Tibial artery (tissue), 4 donors: ENCODE results near the gene SLC17A6.

Experiments used
- DNase-seq, 2 donors: peaks; one replicate each; pipeline ENCODE4 v3.0.0-alpha.2; 2019
- H3K27ac ChIP-seq, 2 donors: fragments of 200-600 bp; sonication (generic) in 1 of 2; 1 replicate in 1 of 2; 2 replicates in 1 of 2; pipeline ENCODE4 v1.5.1; 2018 to 2019; ENCODE audit warnings: mild to moderate bottlenecking in 1 of 2
- H3K27me3 ChIP-seq, 2 donors: fragments of 200-600 bp; sonication (generic) in 1 of 2; one replicate each; pipeline versions ENCODE4 v1.5.1 to v1.6.0; 2016 to 2019
- H3K36me3 ChIP-seq, 3 donors: fragments of 200-600 bp; sonication (generic) in 2 of 3; one replicate each; pipeline ENCODE4 v1.5.1; 2016 to 2019; ENCODE audit warnings: mild to moderate bottlenecking in 2 of 3
- H3K4me1 ChIP-seq, 4 donors: fragments of 200-600 bp; sonication (generic) in 2 of 4; 1 replicate in 3 of 4; 2 replicates in 1 of 4; pipeline ENCODE4 v1.5.1; 2016 to 2019
- H3K4me3 ChIP-seq, 2 donors: fragments of 200-600 bp; sonication (generic) in 1 of 2; 1 replicate in 1 of 2; 2 replicates in 1 of 2; pipeline ENCODE4 v1.5.1; 2018 to 2019; ENCODE audit warnings: mild to moderate bottlenecking in 2 of 2
- H3K9me3 ChIP-seq, 3 donors: fragments of 200-600 bp; sonication (generic) in 1 of 3; one replicate each; pipeline ENCODE4 v1.5.1; 2016 to 2019
- intact Hi-C: fragments of 100-400 bp; cut with DNase I; formaldehyde crosslinking; loops from one replicate; pipeline ENCODE4 v1.15.0; 2023; ENCODE audit warnings: low total_unique reads
- TF ChIP-seq, protein P1 (sequence below), 2 experiments: fragments of 200-600 bp in 1 of 2; fragments of 450-650 bp in 1 of 2; IDR thresholded peaks; one replicate each; pipeline ENCODE4 v1.5.1; 2017 to 2019; ENCODE audit warnings: antibody characterized with exemption in 2 of 2, mild to moderate bottlenecking in 1 of 2, moderate library complexity in 1 of 2

Gene SLC17A6

DNA sequence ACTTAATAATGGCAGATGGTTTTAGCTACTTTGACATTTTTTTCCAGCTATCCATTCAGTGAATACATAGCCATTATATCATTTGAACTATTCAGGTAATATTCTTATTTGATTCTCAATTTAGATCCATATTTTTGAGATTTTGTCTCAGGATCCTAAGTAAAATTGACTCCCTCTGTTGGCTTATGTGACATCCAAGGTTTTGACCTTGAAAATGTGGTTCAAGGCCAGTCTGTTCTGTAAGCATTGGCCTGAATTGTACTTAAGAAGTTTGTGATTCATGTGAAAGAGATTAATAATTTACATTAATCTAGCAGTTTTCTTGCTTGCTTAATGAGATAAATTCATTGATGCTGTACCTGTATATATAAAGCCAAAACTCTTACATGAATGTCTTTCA lies 1.6 kb upstream of the SLC17A6 start:
- Histone ChIP-seq H3K9me3 (no peaks in the 10 kb centered on the region), H3K4me3 (no peak overlapping the region), H3K27me3 (peaks cover 0 to 39% of the 10 kb centered on the region in 2 donors), H3K36me3 (no peaks in the 10 kb centered on the region), H3K4me1 (peaks cover 0 to 3% (median 0%) of the 10 kb centered on the region in 4 donors), H3K27ac (no peak overlapping the region)
- TF ChIP-seq, protein P1, sequence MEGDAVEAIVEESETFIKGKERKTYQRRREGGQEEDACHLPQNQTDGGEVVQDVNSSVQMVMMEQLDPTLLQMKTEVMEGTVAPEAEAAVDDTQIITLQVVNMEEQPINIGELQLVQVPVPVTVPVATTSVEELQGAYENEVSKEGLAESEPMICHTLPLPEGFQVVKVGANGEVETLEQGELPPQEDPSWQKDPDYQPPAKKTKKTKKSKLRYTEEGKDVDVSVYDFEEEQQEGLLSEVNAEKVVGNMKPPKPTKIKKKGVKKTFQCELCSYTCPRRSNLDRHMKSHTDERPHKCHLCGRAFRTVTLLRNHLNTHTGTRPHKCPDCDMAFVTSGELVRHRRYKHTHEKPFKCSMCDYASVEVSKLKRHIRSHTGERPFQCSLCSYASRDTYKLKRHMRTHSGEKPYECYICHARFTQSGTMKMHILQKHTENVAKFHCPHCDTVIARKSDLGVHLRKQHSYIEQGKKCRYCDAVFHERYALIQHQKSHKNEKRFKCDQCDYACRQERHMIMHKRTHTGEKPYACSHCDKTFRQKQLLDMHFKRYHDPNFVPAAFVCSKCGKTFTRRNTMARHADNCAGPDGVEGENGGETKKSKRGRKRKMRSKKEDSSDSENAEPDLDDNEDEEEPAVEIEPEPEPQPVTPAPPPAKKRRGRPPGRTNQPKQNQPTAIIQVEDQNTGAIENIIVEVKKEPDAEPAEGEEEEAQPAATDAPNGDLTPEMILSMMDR (IDR thresholded peaks at IDR 0.05): no peak
- intact Hi-C loops: loop anchor here (5.0 kb wide), 1 partner anchor 451 kb away; no protein-coding TSS in a partner anchor
- DNase-seq: no peak

DNA sequence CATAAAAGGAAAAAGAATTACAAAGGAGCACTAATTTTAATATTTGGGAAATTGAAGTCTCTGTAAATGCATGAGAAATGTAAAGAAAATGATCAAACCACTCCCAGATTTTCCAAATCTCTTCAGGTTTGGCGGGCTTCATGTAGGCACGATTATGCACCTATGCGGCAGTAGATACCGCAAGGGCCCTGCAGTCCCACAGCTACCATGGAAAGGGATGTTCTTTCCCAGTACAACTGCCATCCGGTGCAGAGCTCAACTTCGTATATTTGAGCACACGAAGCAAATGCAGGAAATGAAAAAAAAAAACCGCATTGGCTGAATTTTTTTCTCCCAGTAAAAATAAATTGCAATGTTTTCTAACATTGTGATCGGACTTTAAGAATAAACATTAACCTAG lies 1.4 kb downstream of the SLC17A6 start:
- Histone ChIP-seq H3K27ac (no peak overlapping the region), H3K4me1 (peaks cover 0 to 14% (median 2%) of the 10 kb centered on the region in 4 donors), H3K9me3 (no peaks in the 10 kb centered on the region), H3K36me3 (no peaks in the 10 kb centered on the region), H3K27me3 (peaks cover 0 to 69% of the 10 kb centered on the region in 2 donors), H3K4me3 (no peak overlapping the region)
- DNase-seq: no peak
- TF ChIP-seq, protein P1 (IDR thresholded peaks at IDR 0.05): no peak
- intact Hi-C loops: loop anchor here (5.0 kb wide), 1 partner anchor 448 kb away; no protein-coding TSS in a partner anchor

DNA sequence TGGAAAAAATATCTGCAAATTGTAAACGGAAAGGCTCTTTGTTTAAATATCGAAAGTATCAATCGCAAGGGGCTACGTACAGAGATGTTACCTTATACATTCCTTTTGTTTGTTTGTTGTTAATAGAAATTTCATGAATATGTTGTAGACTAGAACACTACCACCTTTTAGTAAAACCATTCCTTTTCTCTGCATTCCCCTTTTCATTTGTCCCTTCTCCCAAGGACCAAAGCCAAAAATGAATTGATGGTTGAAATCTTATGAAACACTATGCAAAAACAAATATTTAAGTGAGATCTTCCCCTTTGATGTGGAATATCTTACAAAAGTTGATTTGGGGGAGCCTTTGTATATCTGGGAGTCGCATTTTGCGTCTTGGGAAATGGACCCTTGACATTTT lies 2.1 kb downstream of the SLC17A6 start:
- H3K4me1 ChIP-seq: peaks cover 0 to 14% (median 2%) of the 10 kb centered on the region in 4 donors
- H3K27ac ChIP-seq: no peak overlapping the region
- intact Hi-C loops: no loop called here

DNA sequence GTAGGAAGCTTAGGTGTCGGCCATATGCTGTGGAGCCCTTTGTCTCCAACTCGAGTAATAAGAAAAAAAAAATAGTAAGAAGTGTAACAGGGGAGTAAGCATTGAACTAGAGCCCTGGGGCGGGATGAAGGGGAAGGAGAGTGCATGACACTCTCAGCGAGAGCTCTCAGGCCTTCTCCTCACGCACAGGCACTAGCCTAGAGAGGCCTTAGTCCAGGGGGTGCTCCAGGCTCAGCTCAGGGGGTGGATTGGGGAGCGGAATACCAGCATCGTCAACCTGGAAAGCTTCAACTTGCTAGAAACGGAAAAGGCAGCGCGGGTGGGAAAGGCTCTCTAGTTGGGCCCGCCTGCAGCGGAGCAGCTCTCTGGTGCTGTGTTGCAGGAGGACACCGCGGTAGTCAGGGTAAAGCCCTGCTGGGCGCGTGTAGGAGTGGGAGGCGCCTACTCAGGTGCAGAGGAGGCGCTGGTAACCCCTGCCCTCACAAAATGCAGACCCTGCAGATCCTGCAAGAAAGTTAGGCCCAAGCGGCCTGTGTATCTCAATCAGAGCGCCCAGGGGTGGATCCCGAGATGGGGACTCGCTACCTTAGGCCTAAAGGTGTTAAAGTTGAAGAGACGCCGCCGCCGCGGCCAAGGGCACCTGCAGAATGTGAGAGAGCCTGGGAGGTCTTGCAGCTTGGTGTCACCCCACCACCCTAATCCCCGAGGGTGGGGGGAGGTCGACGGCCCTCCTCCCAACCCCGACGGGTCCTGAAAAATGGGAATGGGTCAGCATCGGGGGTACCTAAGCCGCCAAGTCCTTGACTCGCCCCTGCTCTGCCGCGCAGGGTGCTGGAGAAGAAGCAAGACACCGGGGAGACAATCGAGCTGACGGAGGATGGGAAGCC lies 2.8 kb downstream of the SLC17A6 start:
- TF ChIP-seq, protein P1 (IDR thresholded peaks at IDR 0.05): no peak

More for the DNA sequence above, 2.1 kb downstream of the SLC17A6 start:
- peaks cover 0 to 69% of the 10 kb centered on the region in 2 donors for H3K27me3 ChIP-seq
- H3K4me3 ChIP-seq: no peak overlapping the region
- no peak for DNase-seq
- H3K36me3 ChIP-seq: no peaks in the 10 kb centered on the region
- no peaks in the 10 kb centered on the region for H3K9me3 ChIP-seq
- TF ChIP-seq, protein P1 (IDR thresholded peaks at IDR 0.05): no peak

DNA sequence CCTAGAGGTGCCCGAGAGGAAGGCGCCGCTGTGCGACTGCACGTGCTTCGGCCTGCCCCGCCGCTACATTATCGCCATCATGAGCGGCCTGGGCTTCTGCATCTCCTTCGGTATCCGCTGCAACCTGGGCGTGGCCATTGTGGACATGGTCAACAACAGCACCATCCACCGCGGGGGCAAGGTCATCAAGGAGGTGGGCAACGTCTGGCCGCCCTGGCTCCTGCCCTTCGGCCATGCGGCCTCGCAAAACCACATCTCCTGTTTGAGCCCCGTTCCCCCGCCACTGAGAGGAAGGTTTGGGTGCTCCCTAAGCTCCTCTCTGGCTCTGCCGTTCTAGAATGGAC lies 3.4 kb downstream of the SLC17A6 start:
- Histone ChIP-seq H3K27me3 (peaks cover 0 to 74% of the 10 kb centered on the region in 2 donors), H3K27ac (no peak overlapping the region), H3K36me3 (no peaks in the 10 kb centered on the region), H3K9me3 (no peaks in the 10 kb centered on the region), H3K4me3 (no peak overlapping the region), H3K4me1 (peaks cover 0 to 14% (median 2%) of the 10 kb centered on the region in 4 donors)
- DNase-seq: no peak
- TF ChIP-seq, protein P1 (IDR thresholded peaks at IDR 0.05): no peak
- intact Hi-C loops: no loop called here

More for the DNA sequence above, 2.8 kb downstream of the SLC17A6 start:
- Histone ChIP-seq H3K4me1 (peaks cover 0 to 14% (median 2%) of the 10 kb centered on the region in 4 donors), H3K4me3 (no peak overlapping the region), H3K27ac (no peak overlapping the region), H3K36me3 (no peaks in the 10 kb centered on the region), H3K9me3 (no peaks in the 10 kb centered on the region), H3K27me3 (peaks cover 0 to 69% of the 10 kb centered on the region in 2 donors)
- intact Hi-C loops: no loop called here
- no peak for DNase-seq
